GM12878 (cell line): ENCODE measurements around the gene FOXP1. TPM values are rescaled to one million over a fixed set of nuclear protein-coding genes. Genes with fewer than 3 reads are reported as not detected.

Experiments
- ATAC-seq: fragments of 200-7000 bp; cut with Tn5 transposase; 3 replicates; pipeline ENCODE4 v1.9.1; 2020; ENCODE audit warnings: mild to moderate bottlenecking, moderate library complexity
- BruUV-seq: library from RNA; stranded (reverse); fragments of 400-500 nt; replicated peaks from 2 replicates; lab custom pipeline; 2021; lab: Mats Ljungman, UMichigan
- CTCF ChIA-PET: fragments of 300-600 bp; sonication (Branson Sonifier 250); formaldehyde crosslinking; extraction: SDS; loops from one replicate; lab custom pipeline; 2021; ENCODE audit warnings: inconsistent platforms; lab: Yijun Ruan, JAX
- POLR2A ChIA-PET: fragments of 350-600 bp; formaldehyde crosslinking; extraction: SDS; loops from one replicate; lab custom pipeline; 2021; ENCODE audit warnings: inconsistent platforms; lab: Charles Lee
- RAD21 ChIA-PET: fragments of 300-600 bp; sonication (Branson Sonifier 250); formaldehyde crosslinking; loops from one replicate; lab custom pipeline; 2023; ENCODE audit warnings: antibody characterized with exemption; ENCODE audit not compliant: unreplicated experiment; lab: Charles Lee
- SMC1A ChIA-PET: fragments of 300-600 bp; sonication (Branson Sonifier 250); formaldehyde crosslinking; loops from one replicate; lab custom pipeline; 2023; ENCODE audit not compliant: unreplicated experiment, uncharacterized antibody; lab: Charles Lee
- DNase-seq: peaks from one replicate; pipeline ENCODE4 v3.0.0-alpha.2; 2011; ENCODE audit warnings: low read depth, low spot score
- FAIRE-seq: peaks from 3 replicates; lab custom pipeline; 2011; peaks lifted over from hg19 to GRCh38; lab: Jason Lieb, UNC
- H2AFZ ChIP-seq: 2 replicates; pipeline ENCODE4 v1.6.0; 2011; ENCODE audit warnings: low read depth, low read length, control low read depth; ENCODE audit not compliant: control insufficient read depth
- H3K27ac ChIP-seq: 2 replicates; pipeline ENCODE4 v1.5.1; 2011; ENCODE audit warnings: control low read depth; ENCODE audit not compliant: control insufficient read depth, insufficient read depth
- H3K27me3 ChIP-seq, 2 experiments: replicated peaks in 1 of 2; 2 replicates each; pipeline versions ENCODE4 v1.6.0 to v1.6.1; 2011; ENCODE audit warnings: low read length in 1 of 2; ENCODE audit not compliant: control insufficient read depth in 2 of 2, insufficient read depth in 2 of 2
- H3K36me3 ChIP-seq, 2 experiments: 2 replicates each; pipeline ENCODE4 v1.5.1; 2011; ENCODE audit warnings: low read length in 1 of 2; ENCODE audit not compliant: control insufficient read depth in 2 of 2, insufficient read depth in 2 of 2
- H3K4me1 ChIP-seq: 2 replicates; pipeline ENCODE4 v1.6.1; 2011; ENCODE audit warnings: mild to moderate bottlenecking, low read length, moderate library complexity, mixed read lengths; ENCODE audit not compliant: control insufficient read depth, insufficient read depth
- H3K4me2 ChIP-seq: 2 replicates; pipeline ENCODE4 v1.6.0; 2011; ENCODE audit warnings: control low read depth; ENCODE audit not compliant: control insufficient read depth, insufficient read depth
- H3K4me3 ChIP-seq: fragments of 200-600 bp; sonication (generic); 2 replicates; pipeline ENCODE4 v1.5.1; 2016
- H3K79me2 ChIP-seq: 2 replicates; pipeline ENCODE4 v1.6.0; 2011; ENCODE audit warnings: low read length; ENCODE audit not compliant: control insufficient read depth, insufficient read depth
- H3K9ac ChIP-seq: 2 replicates; pipeline ENCODE4 v1.8.0; 2011; ENCODE audit warnings: low read length, control low read depth, mixed read lengths; ENCODE audit not compliant: control insufficient read depth, insufficient read depth
- H3K9me3 ChIP-seq: replicated peaks from 3 replicates; pipeline ENCODE4 v1.5.1; 2011; ENCODE audit warnings: mild to moderate bottlenecking, low read length; ENCODE audit not compliant: control insufficient read depth, insufficient read depth
- H4K20me1 ChIP-seq: 2 replicates; pipeline ENCODE4 v1.6.0; 2011; ENCODE audit not compliant: control insufficient read depth, insufficient read depth
- CEBPZ ChIP-seq: fragments of 150-350 bp; IDR thresholded peaks from 2 replicates; pipeline ENCODE4 v1.6.1; 2016; ENCODE audit warnings: low read depth, low read length
- FOXK2 ChIP-seq: fragments of 450-650 bp; IDR thresholded peaks from 2 replicates; pipeline ENCODE4 v1.6.1; 2017; ENCODE audit warnings: mild to moderate bottlenecking, moderate library complexity
- JUNB ChIP-seq: IDR thresholded peaks from 2 replicates; pipeline ENCODE4 v1.6.1; 2016; ENCODE audit warnings: antibody characterized with exemption, mild to moderate bottlenecking
- KDM1A ChIP-seq: fragments of 200-600 bp; sonication (generic); IDR thresholded peaks from 2 replicates; pipeline ENCODE4 v1.6.1; 2016; ENCODE audit warnings: borderline replicate concordance
- MEF2B ChIP-seq: fragments of 450-650 bp; IDR thresholded peaks from 2 replicates; pipeline ENCODE4 v1.6.1; 2018; ENCODE audit warnings: mild to moderate bottlenecking, moderate library complexity; ENCODE audit not compliant: partially characterized antibody, poor library complexity, severe bottlenecking
- NKRF ChIP-seq: fragments of 450-650 bp; conservative IDR thresholded peaks from 2 replicates; pipeline ENCODE4 v1.6.1; 2017; ENCODE audit warnings: mild to moderate bottlenecking, moderate library complexity
- POLR2AphosphoS5 ChIP-seq: IDR thresholded peaks from 2 replicates; pipeline ENCODE4 v1.6.1; 2011; ENCODE audit warnings: mild to moderate bottlenecking, low read length, inconsistent platforms
- SPI1 ChIP-seq: IDR thresholded peaks from 2 replicates; pipeline ENCODE4 v1.6.1; 2011; ENCODE audit warnings: low read depth, mild to moderate bottlenecking, low read length, moderate library complexity, borderline replicate concordance; ENCODE audit not compliant: insufficient read depth
- whole genome bisulfite sequencing: methylation state at CpG from one replicate; pipeline ENCODE4 v1.1.6; 2016; ENCODE audit warnings: low lambda C conversion rate; ENCODE audit not compliant: insufficient replicate concordance, insufficient coverage; ENCODE audit errors: missing lambda C conversion rate; 5-methylcytosine and 5-hydroxymethylcytosine counted together
- in situ Hi-C: fragments of 300-500 bp; cut with MboI; formaldehyde crosslinking; loops from 9 replicates; pipeline ENCODE4 v1.14.3; 2018; ENCODE audit warnings: mixed read lengths
- intact Hi-C: fragments of 100-400 bp; cut with micrococcal nuclease; formaldehyde crosslinking; loops from one replicate; pipeline ENCODE4 v1.14.2; 2022; ENCODE audit not compliant: unreplicated experiment
- polyA plus RNA-seq, 11 experiments: library from polyadenylated mRNA; depleted of rRNA in 4 of 11; unstranded in 6 of 11; stranded (reverse) in 5 of 11; fragments of >200 nt; fragmentation: Nextera tagmentation in 4 of 11; fragmentation: Illumina TruSeq in 1 of 11; extraction: Ambion mirVana in 4 of 11; extraction: Trizol in 1 of 11; gene quantifications; 1 replicate in 1 of 11; 2 replicates in 10 of 11; pipeline versions ENCODE4 v1.2.1 to v1.2.3, GENCODE V29; 2011 to 2016; ENCODE audit warnings: inconsistent platforms in 2 of 11, missing spikeins in 2 of 11, low read depth in 1 of 11
- total RNA-seq, 4 experiments: library from RNA; depleted of rRNA in 3 of 4; stranded (reverse); fragments of >200 nt in 3 of 4; fragmentation: Illumina TruSeq in 1 of 4; extraction: Trizol in 1 of 4; gene quantifications; 2 replicates each; pipeline versions ENCODE4 v1.2.1 to v1.2.3, GENCODE V29; 2013 to 2021

FOXP1 gene
- total and polyA plus RNA-seq, 10 of the 15 experiments (the other 5 are each of a cell fraction or from before 2014, with no cell fraction given): 0.05 to 1.6 (median 0.20) TPM; not detected in 1

GRCh38 chr3:71586810-71587242 lies 3.3 kb upstream of the FOXP1 start:
- in situ Hi-C loops (no loop called here), intact Hi-C loops (loop anchor here (5.0 to 10.0 kb wide), 2 partner anchors 452 to 515 kb away; no protein-coding TSS in a partner anchor)
- no peak overlapping the region for H3K4me2 ChIP-seq
- no peaks in the 10 kb centered on the region for H3K9me3 ChIP-seq
- no peak overlapping the region for H2AFZ ChIP-seq
- no peak overlapping the region for H3K9ac ChIP-seq
- no peak overlapping the region for H3K27ac ChIP-seq
- H3K79me2 ChIP-seq: no peaks in the 10 kb centered on the region
- ATAC-seq (no peak), DNase-seq (no peak), FAIRE-seq (no peak)
- under 1% methylated on average over 5 of the region's 5 CpGs for WGBS
- RAD21 ChIA-PET: interaction anchor here (0.5 kb wide), 1 partner anchor 18 kb away, joined by 3 read pairs; no protein-coding TSS in a partner anchor
- CTCF ChIA-PET: interaction anchor here (0.7 to 3.9 kb wide), 9 partner anchors 94 to 1037 kb away, joined by 3 to 30 read pairs (median 4); no protein-coding TSS in a partner anchor
- peaks cover 9 to 15% of the 10 kb centered on the region in 2 experiments for H3K27me3 ChIP-seq
- SMC1A ChIA-PET: interaction anchor here (1.0 to 1.6 kb wide), 4 partner anchors 12 to 581 kb away, joined by 3 to 4 read pairs (median 3); no protein-coding TSS in a partner anchor
- no peaks in the 10 kb centered on the region for H4K20me1 ChIP-seq
- H3K4me3 ChIP-seq: no peak overlapping the region
- BruUV-seq: no TSS peak
- H3K4me1 ChIP-seq: peaks cover 9% of the 10 kb centered on the region
- no peak for TF ChIP-seq JUNB
- no peak for TF ChIP-seq CEBPZ
- no peak for TF ChIP-seq NKRF
- TF ChIP-seq KDM1A: no peak
- peak; percentile 39; the same call in 1 of the 2 replicates for TF ChIP-seq SPI1
- no peak for TF ChIP-seq FOXK2
- no peak for TF ChIP-seq POLR2AphosphoS5
- TF ChIP-seq MEF2B: no peak
- POLR2A ChIA-PET: no interaction called here
- H3K36me3 ChIP-seq: no peaks in the 10 kb centered on the region
